ENCODE data around the gene TTLL6.
"Not testable (repeated sequence)": the region's sequence is repeated elsewhere in the genome, so short reads cannot be mapped to it uniquely, and the experiment has no call there.

The TTLL6 gene

GRCh38 chr17:48815311-48815710 lies 1.7 kb downstream of the TTLL6 start:
- no peak for DNase-seq

GRCh38 chr17:48814504-48814903 lies 2.5 kb downstream of the TTLL6 start:
- DNase-seq: peak; percentile 26

DNA sequence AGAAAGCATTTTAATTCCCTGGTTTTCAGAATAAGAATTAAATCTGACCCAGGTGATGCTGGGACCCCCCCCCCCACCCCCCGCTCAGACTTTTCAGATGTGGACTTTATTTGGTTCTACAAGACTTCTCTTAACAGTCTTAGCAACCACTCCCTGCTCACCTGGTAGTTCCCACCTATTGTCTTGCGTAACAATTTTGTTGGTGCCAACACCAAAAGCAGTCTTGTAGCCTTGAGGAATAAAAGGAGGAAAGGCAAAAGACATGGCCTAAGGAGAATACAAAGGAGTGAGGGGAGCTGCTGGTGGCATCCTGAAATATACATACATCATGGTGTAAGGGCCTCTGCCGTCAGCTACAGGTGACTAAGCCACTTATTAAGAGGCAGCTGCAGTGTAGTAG lies 5.0 kb downstream of the TTLL6 start:
- DNase-seq: no peak

GRCh38 chr17:48809182-48809581 lies 7.8 kb downstream of the TTLL6 start:
- no peak for DNase-seq

GRCh38 chr17:48804936-48805411 lies 12.1 kb downstream of the TTLL6 start:
- DNase-seq: peak; percentile 37

DNA sequence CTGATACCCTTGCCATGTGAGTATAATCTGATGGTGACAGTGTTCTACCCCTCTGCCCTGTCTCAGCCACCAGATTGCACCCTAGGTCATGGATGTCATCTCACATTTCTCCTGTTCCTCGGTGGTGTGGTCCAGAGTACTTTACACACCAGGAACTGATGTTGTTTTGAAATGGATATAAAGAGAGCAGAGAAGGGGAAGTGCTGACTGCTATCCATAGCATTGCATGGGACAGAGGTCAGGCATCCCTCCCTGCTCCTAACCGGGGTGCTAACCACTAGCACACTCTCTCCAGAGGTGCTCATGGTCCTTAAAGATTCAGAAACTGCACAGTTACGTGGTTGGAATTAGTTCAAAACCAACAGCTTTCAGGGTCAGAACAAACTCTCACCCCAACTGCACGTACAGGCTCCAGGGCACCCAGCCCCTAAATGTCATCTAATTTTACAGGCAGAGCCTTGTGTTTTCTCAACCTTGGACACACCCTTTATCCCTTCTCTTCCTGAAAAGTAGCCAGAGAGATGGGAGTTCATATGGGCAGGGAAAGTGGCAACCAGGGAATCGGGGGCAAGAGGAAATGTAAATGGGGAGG lies 16.3 kb downstream of the TTLL6 start:
- DNase-seq: no peak

DNA sequence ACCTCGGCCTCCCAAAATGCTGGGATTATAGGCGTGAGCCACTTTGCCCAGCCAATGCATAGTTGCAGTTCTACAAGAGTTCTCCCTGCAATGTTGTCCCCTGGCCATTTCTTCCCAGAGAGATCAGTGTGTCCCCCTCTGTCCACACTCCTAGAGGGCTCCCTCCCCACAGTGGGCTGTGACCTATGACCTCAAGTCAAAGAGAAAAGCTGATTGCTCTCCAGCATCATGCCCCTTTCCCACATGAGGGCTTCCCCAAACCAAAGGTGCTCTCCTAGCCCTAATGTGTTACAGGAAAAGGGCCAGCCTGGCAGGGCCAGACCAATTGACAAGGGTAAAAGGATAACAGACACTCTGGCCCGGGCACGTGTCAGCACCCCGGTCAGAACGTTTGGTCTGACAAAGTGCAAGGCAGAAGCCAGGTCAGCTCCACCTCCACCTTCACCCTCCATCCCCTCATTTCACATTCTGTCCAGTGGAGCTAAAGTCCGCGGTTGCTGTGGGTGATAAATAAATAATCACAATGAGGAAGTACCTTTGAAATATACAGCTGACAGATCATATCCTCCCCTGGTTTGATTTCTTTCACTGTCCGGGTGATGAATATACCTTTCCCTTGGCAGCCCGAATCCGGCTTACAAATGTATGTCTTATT lies 17.8 kb downstream of the TTLL6 start:
- DNase-seq: no peak

- not testable (repeated sequence) for DNase-seq
These were observed 20.9 kb downstream of the TTLL6 start for GRCh38 chr17:48796163-48796522.

DNA sequence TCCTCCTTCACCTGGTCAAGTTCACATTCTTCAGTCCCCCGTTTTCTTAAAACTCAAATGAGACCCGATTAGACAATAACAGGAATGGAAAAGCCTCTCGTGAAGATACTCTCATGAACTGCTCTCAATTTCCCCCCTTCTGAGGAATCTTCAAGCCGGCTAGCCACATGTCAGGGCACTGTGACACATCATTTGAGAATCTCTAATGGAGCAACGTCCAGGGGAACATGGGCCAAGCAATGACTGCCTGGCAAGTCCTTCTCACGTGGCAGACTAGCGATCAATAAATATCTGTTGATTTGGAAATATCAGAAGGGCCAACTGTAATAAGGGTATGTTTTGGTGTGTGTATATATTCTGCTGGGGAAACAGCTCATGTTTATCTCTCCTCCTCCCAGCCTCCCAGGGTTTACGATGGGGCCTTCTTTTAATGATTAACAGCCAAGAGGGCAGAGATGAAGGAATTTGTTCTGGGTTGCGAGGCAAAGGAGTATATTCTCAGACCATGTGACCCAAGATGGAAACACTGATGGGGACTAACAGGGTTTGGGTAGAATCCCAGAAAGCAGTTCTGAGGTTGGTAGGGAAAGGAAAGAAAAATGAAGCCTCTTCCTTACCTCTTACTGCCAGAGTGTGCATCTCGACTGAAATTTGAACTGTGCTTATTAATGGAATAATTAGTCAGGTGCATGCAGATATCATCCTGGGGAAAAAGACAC lies 21.4 kb downstream of the TTLL6 start:
- peak; percentile 81 for DNase-seq

DNA sequence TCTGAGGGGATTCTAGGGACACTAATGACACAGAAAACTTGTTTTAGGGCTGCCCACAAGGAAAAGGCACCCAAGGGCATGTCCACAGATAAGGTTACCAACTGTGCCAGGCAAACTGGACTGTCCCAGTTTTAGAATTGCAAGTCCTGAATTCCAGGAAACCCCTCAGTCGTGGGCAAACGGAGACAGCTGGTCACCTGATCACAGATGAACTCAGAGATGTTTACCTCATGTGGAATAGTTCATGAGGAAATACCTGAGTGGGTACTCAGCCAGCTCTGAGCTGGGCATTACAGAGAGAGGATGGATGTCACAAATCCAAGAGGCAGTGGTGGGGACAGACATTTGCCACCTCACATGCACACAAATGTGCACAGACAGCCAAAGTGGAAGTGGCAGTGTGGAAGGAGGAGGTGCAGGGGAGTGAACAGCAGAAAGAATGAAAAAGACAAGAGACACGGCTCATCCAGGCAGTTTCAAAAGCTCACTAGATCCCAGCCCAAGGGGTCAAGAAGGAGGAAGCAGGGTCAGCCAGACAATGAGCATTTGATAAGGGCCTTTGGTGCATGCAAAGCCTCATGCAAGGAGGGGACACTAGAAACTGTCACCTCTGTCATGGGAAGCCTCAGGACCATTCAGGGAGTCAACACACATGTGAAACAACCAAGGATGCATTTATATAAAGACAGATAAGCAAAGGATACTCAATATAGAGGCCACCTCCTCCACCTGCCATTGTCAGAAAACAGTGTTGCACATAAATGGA lies 24.8 kb downstream of the TTLL6 start:
- DNase-seq: no peak

- DNase-seq: peak; percentile 81
These were observed 25.6 kb downstream of the TTLL6 start for GRCh38 chr17:48791128-48792032.

DNA sequence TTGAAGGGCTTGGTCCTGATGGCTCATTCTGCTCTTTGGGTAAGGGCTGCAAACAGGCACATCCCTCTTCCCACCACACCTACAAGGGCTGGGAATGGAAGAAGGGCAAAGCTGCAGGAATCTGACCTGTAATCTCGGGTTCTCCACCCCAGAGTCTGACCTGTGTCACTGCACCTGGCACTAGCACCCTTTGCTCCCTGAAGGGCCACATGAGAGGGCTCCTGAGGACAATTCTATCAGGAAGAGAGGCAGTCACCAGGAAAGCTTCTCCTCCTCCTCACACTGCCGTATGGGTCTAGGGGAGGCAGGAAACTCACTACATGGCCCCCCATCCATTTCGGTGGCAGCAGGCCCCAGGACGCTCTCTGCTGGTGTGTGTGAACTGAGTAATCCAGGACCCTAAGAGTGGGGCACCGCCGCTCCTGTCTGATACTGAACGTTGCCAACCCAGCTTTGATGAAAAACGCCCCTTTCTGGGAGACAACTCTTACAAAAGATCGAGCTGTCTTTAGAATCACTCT lies 26.4 kb downstream of the TTLL6 start:
- DNase-seq: no peak

GRCh38 chr17:48787828-48788227 lies 29.2 kb downstream of the TTLL6 start:
- no peak for DNase-seq

GRCh38 chr17:48779421-48779820 lies 37.6 kb downstream of the TTLL6 start:
- DNase-seq: no peak

- no peak for DNase-seq
These were observed 40.4 kb downstream of the TTLL6 start for GRCh38 chr17:48776602-48777001.

GRCh38 chr17:48773245-48773644 lies 43.8 kb downstream of the TTLL6 start:
- no peak for DNase-seq

- no peak for DNase-seq
These were observed 46.1 kb downstream of the TTLL6 start for GRCh38 chr17:48770954-48771353.

DNA sequence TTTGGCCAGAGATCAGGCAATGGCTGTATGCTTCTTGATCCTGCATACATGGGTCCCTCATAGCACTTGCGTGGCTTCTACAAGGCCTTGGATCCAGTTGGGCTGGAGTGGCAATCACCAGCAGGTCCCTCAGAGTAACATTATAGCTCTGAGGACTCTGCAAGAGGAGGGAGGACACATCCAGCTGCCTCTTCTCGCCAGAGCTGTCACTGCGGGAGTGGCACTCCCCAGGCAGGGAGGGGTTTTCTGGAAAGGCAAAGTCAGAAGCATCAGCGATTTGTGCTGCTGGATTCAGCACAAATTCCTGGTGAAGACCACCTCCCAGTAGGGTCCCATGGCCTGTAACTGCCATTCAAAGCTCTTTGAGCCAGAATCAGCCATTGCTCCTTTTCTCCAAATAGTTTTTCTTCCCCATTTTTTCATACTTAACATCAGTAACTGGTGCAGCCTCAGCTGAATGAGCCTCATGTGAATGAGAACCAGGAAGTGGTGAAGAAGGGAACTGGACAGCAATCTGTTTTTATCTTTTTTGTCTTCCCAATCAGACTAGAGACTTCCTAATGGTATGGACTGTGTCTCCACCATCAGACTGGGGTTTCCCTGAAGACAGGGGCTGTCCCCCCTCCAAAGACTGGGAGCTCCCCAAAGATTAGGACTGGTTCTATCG lies 47.9 kb downstream of the TTLL6 start:
- DNase-seq: no peak

DNA sequence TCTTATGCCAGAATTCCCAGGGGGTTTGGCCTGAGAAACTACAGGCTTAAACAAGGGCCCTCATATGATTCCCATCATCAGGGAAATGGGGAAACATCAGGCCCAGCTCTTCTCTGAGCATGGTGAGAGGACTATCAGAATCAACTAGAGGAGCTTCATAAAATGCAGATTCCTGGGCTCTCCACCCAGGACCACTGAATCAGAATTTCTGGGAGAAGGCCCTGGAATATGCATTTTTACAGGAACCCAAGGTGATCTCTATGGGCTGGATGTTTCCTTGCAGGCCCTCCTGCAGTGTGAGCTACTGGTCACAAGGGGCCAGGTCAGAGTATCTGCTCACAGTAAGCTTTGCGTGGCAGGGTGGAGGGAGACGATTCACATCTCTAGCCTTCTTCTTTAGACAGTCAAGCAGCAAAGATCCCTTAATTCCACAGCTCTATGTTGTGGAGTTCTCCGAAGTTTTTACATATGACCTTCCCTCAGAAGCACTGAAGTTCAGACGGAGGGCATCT lies 49.7 kb downstream of the TTLL6 start:
- DNase-seq: no peak

DNA sequence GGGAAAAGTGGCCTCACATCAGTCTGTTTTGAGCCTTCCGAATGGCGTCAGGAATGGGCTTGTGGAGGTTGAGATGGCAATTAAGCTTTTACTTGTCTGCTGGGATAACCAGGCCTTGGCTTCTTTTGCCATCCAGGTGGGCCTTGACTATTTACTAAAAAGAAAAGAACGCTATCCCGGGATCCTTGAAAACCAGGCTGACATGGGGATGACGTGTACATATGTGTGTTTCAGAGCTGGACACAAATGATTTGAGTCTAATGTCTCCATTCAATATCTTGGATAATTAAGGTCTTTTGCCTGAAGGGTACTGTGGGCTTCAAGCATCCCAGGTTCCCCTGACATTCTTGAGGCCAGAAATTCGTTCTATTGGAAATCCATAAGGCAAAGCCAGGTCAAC lies 55.9 kb downstream of the TTLL6 start:
- no peak for DNase-seq

GRCh38 chr17:48760411-48760810 lies 56.6 kb downstream of the TTLL6 start:
- DNase-seq: no peak
